Transverse colon (tissue), 4 donors: Measurements from ENCODE around the gene CISH.

Source experiments
- POLR2A ChIP-seq: fragments of 450-650 bp; IDR thresholded peaks from one replicate; pipeline ENCODE4 v1.6.1; 2016; ENCODE audit warnings: antibody characterized with exemption, mild to moderate bottlenecking, moderate library complexity
- POLR2AphosphoS5 ChIP-seq, 3 donors: sonication (generic); formaldehyde crosslinking; IDR thresholded peaks; one replicate each; pipeline ENCODE4 v1.6.1; 2016; ENCODE audit warnings: antibody characterized with exemption in 3 of 3
- TF ChIP-seq, protein P1 (sequence below), 5 experiments: fragments of 200-600 bp in 3 of 5; fragments of 450-650 bp in 2 of 5; sonication (generic) in 3 of 5; IDR thresholded peaks; 1 replicate in 2 of 5; 2 replicates in 3 of 5; pipeline ENCODE4 v1.5.1; 2016 to 2017; ENCODE audit warnings: antibody characterized with exemption in 5 of 5, inconsistent platforms in 3 of 5, mild to moderate bottlenecking in 2 of 5, moderate library complexity in 1 of 5

DNA sequence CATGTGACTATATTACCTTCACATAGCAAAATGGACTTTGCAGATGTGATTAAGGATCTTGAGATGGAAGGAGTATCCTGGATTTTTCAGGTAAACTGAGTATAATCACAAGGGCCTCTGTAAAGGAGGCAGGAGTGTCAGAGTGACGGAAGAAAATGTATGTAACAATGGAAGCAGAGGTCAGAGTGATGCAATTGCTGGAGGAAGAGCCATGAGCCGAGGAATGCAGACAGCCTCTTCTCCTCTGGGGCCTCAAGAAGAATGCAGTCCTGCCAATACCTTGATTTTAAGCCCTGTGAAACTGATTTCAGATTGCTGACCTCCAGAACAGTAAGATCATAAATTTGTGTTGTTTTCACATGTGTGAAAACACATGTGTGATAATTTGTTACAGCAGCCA, 27.2 kb downstream of the CISH start:
- TF ChIP-seq POLR2AphosphoS5 (IDR thresholded peaks at IDR 0.05): no peak
- TF ChIP-seq, protein P1, sequence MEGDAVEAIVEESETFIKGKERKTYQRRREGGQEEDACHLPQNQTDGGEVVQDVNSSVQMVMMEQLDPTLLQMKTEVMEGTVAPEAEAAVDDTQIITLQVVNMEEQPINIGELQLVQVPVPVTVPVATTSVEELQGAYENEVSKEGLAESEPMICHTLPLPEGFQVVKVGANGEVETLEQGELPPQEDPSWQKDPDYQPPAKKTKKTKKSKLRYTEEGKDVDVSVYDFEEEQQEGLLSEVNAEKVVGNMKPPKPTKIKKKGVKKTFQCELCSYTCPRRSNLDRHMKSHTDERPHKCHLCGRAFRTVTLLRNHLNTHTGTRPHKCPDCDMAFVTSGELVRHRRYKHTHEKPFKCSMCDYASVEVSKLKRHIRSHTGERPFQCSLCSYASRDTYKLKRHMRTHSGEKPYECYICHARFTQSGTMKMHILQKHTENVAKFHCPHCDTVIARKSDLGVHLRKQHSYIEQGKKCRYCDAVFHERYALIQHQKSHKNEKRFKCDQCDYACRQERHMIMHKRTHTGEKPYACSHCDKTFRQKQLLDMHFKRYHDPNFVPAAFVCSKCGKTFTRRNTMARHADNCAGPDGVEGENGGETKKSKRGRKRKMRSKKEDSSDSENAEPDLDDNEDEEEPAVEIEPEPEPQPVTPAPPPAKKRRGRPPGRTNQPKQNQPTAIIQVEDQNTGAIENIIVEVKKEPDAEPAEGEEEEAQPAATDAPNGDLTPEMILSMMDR (IDR thresholded peaks at IDR 0.05): no peak
- TF ChIP-seq POLR2A: no peak
